Neural cell (in vitro differentiated cells): Measurements from ENCODE around the gene GDI1. TPM values are rescaled to one million over a fixed set of nuclear protein-coding genes. Genes with fewer than 3 reads are reported as not detected.

Experiments
- H2AFZ ChIP-seq: fragments of 200-600, 300-800 bp; sonication (generic), shearing (Covaris generic); 2 replicates; pipeline ENCODE4 v1.6.0; 2014; ENCODE audit warnings: low read depth, mild to moderate bottlenecking, antibody characterized with exemption, low read length, moderate library complexity
- H3F3A ChIP-seq: fragments of 200-600 bp; shearing (Covaris generic); 2 replicates; pipeline ENCODE4 v1.6.1; 2016; ENCODE audit warnings: mild to moderate bottlenecking, moderate library complexity, mixed read lengths, antibody characterized with exemption, low read length; ENCODE audit not compliant: insufficient read depth, poor library complexity, severe bottlenecking
- H3K27ac ChIP-seq: fragments of 200-600, 300-800 bp; sonication (generic), shearing (Covaris generic); 2 replicates; pipeline ENCODE4 v1.5.1; 2014; ENCODE audit warnings: mild to moderate bottlenecking, low read length, moderate library complexity
- H3K27me3 ChIP-seq: fragments of 300-800, 200-600 bp; sonication (generic), shearing (Covaris generic); 2 replicates; pipeline ENCODE4 v1.6.0; 2014; ENCODE audit warnings: mild to moderate bottlenecking, low read depth, low read length, moderate library complexity; ENCODE audit not compliant: insufficient read depth
- H3K36me3 ChIP-seq: fragments of 300-800, 200-600 bp; sonication (generic), shearing (Covaris generic); 2 replicates; pipeline ENCODE4 v1.5.1; 2014; ENCODE audit warnings: mild to moderate bottlenecking, antibody characterized with exemption, low read length, moderate library complexity; ENCODE audit not compliant: insufficient read depth
- H3K4me2 ChIP-seq: fragments of 300-800, 200-600 bp; sonication (generic), shearing (Covaris generic); 2 replicates; pipeline ENCODE4 v1.6.0; 2014; ENCODE audit warnings: mild to moderate bottlenecking, low read length
- H3K4me3 ChIP-seq: fragments of 300-800, 200-600 bp; sonication (generic), shearing (Covaris generic); 2 replicates; pipeline ENCODE4 v1.5.1; 2014; ENCODE audit warnings: mild to moderate bottlenecking, low read length, moderate library complexity
- H3K79me2 ChIP-seq: fragments of 200-600 bp; shearing (Covaris generic); replicated peaks from 2 replicates; pipeline ENCODE4 v1.6.0; 2014; ENCODE audit warnings: mild to moderate bottlenecking, low read length, moderate library complexity; ENCODE audit not compliant: insufficient read depth
- H3K9ac ChIP-seq: fragments of 300-800, 200-600 bp; sonication (generic), shearing (Covaris generic); 2 replicates; pipeline ENCODE4 v1.6.1; 2016; ENCODE audit warnings: mild to moderate bottlenecking, low read length, mixed read lengths
- H3K9me2 ChIP-seq: fragments of 200-600 bp; shearing (Covaris generic); 2 replicates; pipeline ENCODE4 v1.6.1; 2016; ENCODE audit warnings: mild to moderate bottlenecking, low read length, mixed read lengths; ENCODE audit not compliant: insufficient read depth
- H3K9me3 ChIP-seq: fragments of 200-600, 300-800 bp; sonication (generic), shearing (Covaris generic); 2 replicates; pipeline ENCODE4 v1.6.1; 2016; ENCODE audit warnings: mild to moderate bottlenecking, mixed run types, low read length, moderate library complexity, mixed read lengths
- H4K20me1 ChIP-seq: fragments of 200-600 bp; shearing (Covaris generic); 2 replicates; pipeline ENCODE4 v1.6.1; 2016; ENCODE audit warnings: mild to moderate bottlenecking, mixed run types; ENCODE audit not compliant: insufficient read depth
- MXI1 ChIP-seq: fragments of 450-650 bp; conservative IDR thresholded peaks from 2 replicates; pipeline ENCODE4 v1.6.1; 2014; ENCODE audit warnings: antibody characterized with exemption, mild to moderate bottlenecking; ENCODE audit not compliant: poor library complexity, severe bottlenecking
- POLR2AphosphoS5 ChIP-seq: IDR thresholded peaks from 2 replicates; pipeline ENCODE4 v1.6.1; 2012
- RAD21 ChIP-seq: fragments of 450-650 bp; conservative IDR thresholded peaks from 2 replicates; pipeline ENCODE4 v1.6.1; 2014; ENCODE audit warnings: antibody characterized with exemption, mild to moderate bottlenecking, moderate library complexity
- TAF1 ChIP-seq: IDR thresholded peaks from 2 replicates; pipeline ENCODE4 v1.6.1; 2012; ENCODE audit warnings: low read depth
- polyA plus RNA-seq: library from polyadenylated mRNA; depleted of rRNA; stranded (reverse); fragments of >200 nt; gene quantifications from 2 replicates; pipeline ENCODE4 v1.2.3, GENCODE V29; 2014
- TF ChIP-seq, protein P1 (sequence below): IDR thresholded peaks from 2 replicates; pipeline ENCODE4 v1.6.1; 2012; ENCODE audit warnings: borderline replicate concordance
- TF ChIP-seq, protein P2 (sequence below): fragments of 450-650 bp; IDR thresholded peaks from 2 replicates; pipeline ENCODE4 v1.5.1; 2014; ENCODE audit warnings: antibody characterized with exemption, mild to moderate bottlenecking, moderate library complexity; ENCODE audit not compliant: poor library complexity, severe bottlenecking

GDI1 gene
- polyA plus RNA-seq, 1 donor from 2014 or later, result 370 TPM

DNA sequence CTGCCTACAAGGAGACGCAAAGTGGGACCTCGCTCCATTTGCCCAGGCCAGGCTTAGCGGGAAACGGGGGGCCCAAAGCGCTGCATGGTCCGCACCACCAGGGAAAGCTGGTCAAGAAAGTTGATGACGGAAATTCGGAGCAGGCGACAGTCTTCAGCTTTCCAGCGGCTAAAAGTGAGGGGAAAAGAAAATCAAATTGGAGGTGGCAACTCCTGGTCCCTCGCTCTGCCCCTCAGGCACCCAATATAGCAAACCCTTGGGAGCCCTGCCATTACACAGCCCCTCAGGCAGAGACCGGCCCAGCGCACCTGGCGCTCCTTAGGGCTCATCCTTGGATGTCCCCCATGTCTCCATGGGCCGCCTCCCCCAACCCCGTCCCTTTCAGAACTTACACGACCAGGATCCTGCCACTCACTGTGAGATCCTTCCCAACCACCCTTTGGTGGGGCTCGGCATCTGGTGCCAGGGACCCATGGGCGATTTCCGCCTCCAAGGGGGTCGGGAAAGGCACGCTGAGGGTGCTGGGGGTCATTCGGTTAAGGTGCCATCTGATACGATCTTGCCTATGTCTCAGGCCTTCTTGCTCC is 41.0 kb downstream of the GDI1 start:
- Histone ChIP-seq H3F3A (no peaks in the 10 kb centered on the region), H3K27ac (no peak overlapping the region), H3K4me2 (no peak overlapping the region), H3K79me2 (no peaks in the 10 kb centered on the region), H3K27me3 (no peaks in the 10 kb centered on the region), H3K36me3 (no peaks in the 10 kb centered on the region), H3K9ac (peak overlapping the region; percentile 69), H3K9me3 (no peaks in the 10 kb centered on the region), H4K20me1 (no peaks in the 10 kb centered on the region), H3K4me3 (peak overlapping the region; percentile 68), H3K9me2 (no peaks in the 10 kb centered on the region), H2AFZ (no peak overlapping the region)
- TF ChIP-seq RAD21, result no peak
- TF ChIP-seq, protein P1, sequence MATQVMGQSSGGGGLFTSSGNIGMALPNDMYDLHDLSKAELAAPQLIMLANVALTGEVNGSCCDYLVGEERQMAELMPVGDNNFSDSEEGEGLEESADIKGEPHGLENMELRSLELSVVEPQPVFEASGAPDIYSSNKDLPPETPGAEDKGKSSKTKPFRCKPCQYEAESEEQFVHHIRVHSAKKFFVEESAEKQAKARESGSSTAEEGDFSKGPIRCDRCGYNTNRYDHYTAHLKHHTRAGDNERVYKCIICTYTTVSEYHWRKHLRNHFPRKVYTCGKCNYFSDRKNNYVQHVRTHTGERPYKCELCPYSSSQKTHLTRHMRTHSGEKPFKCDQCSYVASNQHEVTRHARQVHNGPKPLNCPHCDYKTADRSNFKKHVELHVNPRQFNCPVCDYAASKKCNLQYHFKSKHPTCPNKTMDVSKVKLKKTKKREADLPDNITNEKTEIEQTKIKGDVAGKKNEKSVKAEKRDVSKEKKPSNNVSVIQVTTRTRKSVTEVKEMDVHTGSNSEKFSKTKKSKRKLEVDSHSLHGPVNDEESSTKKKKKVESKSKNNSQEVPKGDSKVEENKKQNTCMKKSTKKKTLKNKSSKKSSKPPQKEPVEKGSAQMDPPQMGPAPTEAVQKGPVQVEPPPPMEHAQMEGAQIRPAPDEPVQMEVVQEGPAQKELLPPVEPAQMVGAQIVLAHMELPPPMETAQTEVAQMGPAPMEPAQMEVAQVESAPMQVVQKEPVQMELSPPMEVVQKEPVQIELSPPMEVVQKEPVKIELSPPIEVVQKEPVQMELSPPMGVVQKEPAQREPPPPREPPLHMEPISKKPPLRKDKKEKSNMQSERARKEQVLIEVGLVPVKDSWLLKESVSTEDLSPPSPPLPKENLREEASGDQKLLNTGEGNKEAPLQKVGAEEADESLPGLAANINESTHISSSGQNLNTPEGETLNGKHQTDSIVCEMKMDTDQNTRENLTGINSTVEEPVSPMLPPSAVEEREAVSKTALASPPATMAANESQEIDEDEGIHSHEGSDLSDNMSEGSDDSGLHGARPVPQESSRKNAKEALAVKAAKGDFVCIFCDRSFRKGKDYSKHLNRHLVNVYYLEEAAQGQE, result no peak
- TF ChIP-seq MXI1, result no peak

DNA sequence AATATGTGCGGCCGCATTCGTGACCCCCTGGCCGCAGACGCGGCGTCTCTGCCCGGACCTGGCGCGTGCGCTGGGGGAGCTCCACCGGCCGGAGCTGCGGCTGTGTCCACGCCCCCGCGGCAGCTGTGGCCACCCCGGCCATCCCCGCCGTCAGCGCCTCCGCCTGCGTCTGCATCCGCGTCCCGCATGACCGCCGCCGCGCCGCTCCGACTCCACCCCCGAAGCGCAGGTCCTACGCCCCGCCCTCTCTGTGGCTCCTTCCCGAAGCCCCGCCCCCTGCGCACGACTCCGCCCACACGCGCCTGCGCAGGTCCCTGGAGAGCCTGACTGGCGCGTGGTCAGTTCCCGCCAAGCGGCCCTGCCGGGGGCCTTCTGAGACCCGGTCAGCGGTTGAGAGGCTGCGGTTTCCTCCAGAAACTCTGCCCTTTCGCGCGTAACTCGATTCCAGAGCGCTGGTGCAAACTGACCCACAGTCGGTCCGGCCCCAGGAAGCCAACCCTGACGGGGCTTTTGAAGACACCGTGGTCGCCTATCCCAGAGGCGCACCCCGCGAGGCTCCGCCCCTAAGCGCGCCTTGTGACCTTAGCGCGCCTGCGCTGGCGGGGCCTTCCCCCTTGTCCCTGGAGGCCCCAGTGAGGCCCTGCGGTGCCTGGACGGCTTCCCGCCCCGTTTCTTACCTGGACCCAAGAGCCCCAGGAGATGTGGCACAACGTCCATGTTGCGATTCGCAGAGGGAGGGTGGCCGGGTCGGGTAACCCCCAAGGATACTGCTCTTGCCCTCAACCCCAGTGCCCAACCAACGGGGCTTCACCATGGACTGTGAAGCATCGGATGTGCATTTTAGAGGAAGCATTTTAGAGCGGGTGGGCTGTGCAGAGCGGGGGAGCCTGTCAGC is 42.0 kb downstream of the GDI1 start, which contains the start of gene LAGE3:
TSS of gene LAGE3 (minus strand) at position 554 of the 895 bp plus-strand sequence. CDS start at position 188, 366 bp downstream.
- Histone ChIP-seq H3K9ac (peak within 1 kb of the TSS; percentile 69), H3K4me2 (no peak within 1 kb of the TSS), H3K9me2 (no peaks in the 10 kb centered on the region), H3K27me3 (no peaks in the 10 kb centered on the region), H3K79me2 (no peaks in the 10 kb centered on the region), H3F3A (no peaks in the 10 kb centered on the region), H3K27ac (peak within 1 kb of the TSS; percentile 20), H3K9me3 (no peaks in the 10 kb centered on the region), H3K36me3 (no peaks in the 10 kb centered on the region), H3K4me3 (peak within 1 kb of the TSS; percentile 68), H2AFZ (no peak within 1 kb of the TSS), H4K20me1 (no peaks in the 10 kb centered on the region)
- TF ChIP-seq, protein P2, sequence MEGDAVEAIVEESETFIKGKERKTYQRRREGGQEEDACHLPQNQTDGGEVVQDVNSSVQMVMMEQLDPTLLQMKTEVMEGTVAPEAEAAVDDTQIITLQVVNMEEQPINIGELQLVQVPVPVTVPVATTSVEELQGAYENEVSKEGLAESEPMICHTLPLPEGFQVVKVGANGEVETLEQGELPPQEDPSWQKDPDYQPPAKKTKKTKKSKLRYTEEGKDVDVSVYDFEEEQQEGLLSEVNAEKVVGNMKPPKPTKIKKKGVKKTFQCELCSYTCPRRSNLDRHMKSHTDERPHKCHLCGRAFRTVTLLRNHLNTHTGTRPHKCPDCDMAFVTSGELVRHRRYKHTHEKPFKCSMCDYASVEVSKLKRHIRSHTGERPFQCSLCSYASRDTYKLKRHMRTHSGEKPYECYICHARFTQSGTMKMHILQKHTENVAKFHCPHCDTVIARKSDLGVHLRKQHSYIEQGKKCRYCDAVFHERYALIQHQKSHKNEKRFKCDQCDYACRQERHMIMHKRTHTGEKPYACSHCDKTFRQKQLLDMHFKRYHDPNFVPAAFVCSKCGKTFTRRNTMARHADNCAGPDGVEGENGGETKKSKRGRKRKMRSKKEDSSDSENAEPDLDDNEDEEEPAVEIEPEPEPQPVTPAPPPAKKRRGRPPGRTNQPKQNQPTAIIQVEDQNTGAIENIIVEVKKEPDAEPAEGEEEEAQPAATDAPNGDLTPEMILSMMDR, result no peak
- TF ChIP-seq, protein P1, result no peak
- peak; percentile 53 for TF ChIP-seq MXI1
- TF ChIP-seq TAF1, result no peak
- peak; percentile 73 for TF ChIP-seq POLR2AphosphoS5
